Keratinocyte (primary cell): ENCODE data around the gene LCP2. TPM values are rescaled to one million over a fixed set of nuclear protein-coding genes. Genes with fewer than 3 reads are reported as not detected.

Source experiments
- DNase-seq: peaks from one replicate; pipeline ENCODE4 v3.0.0-alpha.2; 2011; ENCODE audit warnings: low read depth, missing footprints, low spot score
- FAIRE-seq: peaks from 2 replicates; lab custom pipeline; 2011; peaks lifted over from hg19 to GRCh38; lab: Jason Lieb, UNC
- H2AFZ ChIP-seq: 2 replicates; pipeline ENCODE4 v1.6.0; 2012; ENCODE audit warnings: low read length, control low read depth, inconsistent platforms; ENCODE audit not compliant: control insufficient read depth
- H3K27ac ChIP-seq: 2 replicates; pipeline ENCODE4 v1.5.1; 2011; ENCODE audit warnings: low read length; ENCODE audit not compliant: control insufficient read depth, insufficient read depth
- H3K27me3 ChIP-seq: 3 replicates; pipeline ENCODE4 v1.6.0; 2011; ENCODE audit warnings: low read length; ENCODE audit not compliant: control insufficient read depth, insufficient read depth; ENCODE audit errors: extremely low read depth
- H3K36me3 ChIP-seq, 2 experiments: 2 replicates in 1 of 2; 3 replicates in 1 of 2; pipeline ENCODE4 v1.5.1; 2011; ENCODE audit warnings: low read length in 2 of 2, mild to moderate bottlenecking in 1 of 2; ENCODE audit not compliant: control insufficient read depth in 2 of 2, insufficient read depth in 2 of 2; ENCODE audit errors: extremely low read depth in 1 of 2
- H3K4me1 ChIP-seq: 3 replicates; pipeline ENCODE4 v1.5.1; 2011; ENCODE audit warnings: low read length; ENCODE audit not compliant: control insufficient read depth, insufficient read depth; ENCODE audit errors: extremely low read depth
- H3K4me2 ChIP-seq: 3 replicates; pipeline ENCODE4 v1.6.0; 2011; ENCODE audit warnings: low read depth, low read length; ENCODE audit not compliant: control insufficient read depth, insufficient read depth; ENCODE audit errors: extremely low read depth
- H3K4me3 ChIP-seq, 3 experiments: fragments of 200-600 bp in 1 of 3; sonication (generic) in 1 of 3; 2 replicates in 2 of 3; 3 replicates in 1 of 3; pipeline ENCODE4 v1.5.1; 2011 to 2016; ENCODE audit warnings: low read length in 3 of 3, mild to moderate bottlenecking in 3 of 3, control low read depth in 2 of 3, inconsistent platforms in 1 of 3, low read depth in 1 of 3, mixed read lengths in 1 of 3, mixed run types in 1 of 3, moderate library complexity in 1 of 3; ENCODE audit not compliant: control insufficient read depth in 2 of 3, insufficient read depth in 2 of 3; ENCODE audit errors: extremely low read depth in 1 of 3
- H3K79me2 ChIP-seq: 2 replicates; pipeline ENCODE4 v1.6.0; 2012; ENCODE audit warnings: low read length; ENCODE audit not compliant: control insufficient read depth, insufficient read depth
- H3K9ac ChIP-seq: 3 replicates; pipeline ENCODE4 v1.6.0; 2011; ENCODE audit warnings: low read length; ENCODE audit not compliant: control insufficient read depth, insufficient read depth; ENCODE audit errors: extremely low read depth
- H3K9me1 ChIP-seq: 3 replicates; pipeline ENCODE4 v1.6.0; 2011; ENCODE audit warnings: low read length; ENCODE audit not compliant: control insufficient read depth, insufficient read depth; ENCODE audit errors: extremely low read depth
- H3K9me3 ChIP-seq: 2 replicates; pipeline ENCODE4 v1.5.1; 2012; ENCODE audit warnings: low read depth, low read length; ENCODE audit not compliant: control insufficient read depth
- H4K20me1 ChIP-seq: 3 replicates; pipeline ENCODE4 v1.6.0; 2011; ENCODE audit warnings: low read length; ENCODE audit not compliant: control insufficient read depth, insufficient read depth; ENCODE audit errors: extremely low read depth
- CTCF ChIP-seq, 3 experiments: IDR thresholded peaks in 1 of 3; conservative IDR thresholded peaks in 1 of 3; optimal IDR thresholded peaks in 1 of 3; 2 replicates in 2 of 3; 3 replicates in 1 of 3; pipeline versions ENCODE3 to v1.5.1; 2011; ENCODE audit warnings: low read length in 3 of 3, mild to moderate bottlenecking in 3 of 3, moderate library complexity in 2 of 3, control low read depth in 1 of 3, inconsistent platforms in 1 of 3; ENCODE audit not compliant: insufficient read depth in 2 of 3; ENCODE audit errors: extremely low read depth in 1 of 3
- EZH2 ChIP-seq: IDR thresholded peaks from one replicate; pipeline ENCODE4 v1.6.1; 2012; ENCODE audit warnings: inconsistent platforms, mild to moderate bottlenecking, low read length, moderate library complexity
- dilution Hi-C: fragments of 300-500 bp; cut with MboI; formaldehyde crosslinking; loops from one replicate; pipeline ENCODE4 v1.7.0; 2020; ENCODE audit warnings: low sequenced_read_pairs; ENCODE audit not compliant: extremely low pct_ligation_motif_present
- polyA plus RNA-seq, 5 experiments: library from polyadenylated mRNA; depleted of rRNA in 3 of 5; stranded (reverse) in 3 of 5; stranded (forward) in 1 of 5; unstranded in 1 of 5; fragments of >200 nt; gene quantifications; 1 replicate in 1 of 5; 2 replicates in 3 of 5; 3 replicates in 1 of 5; pipeline versions ENCODE4 v1.2.1 to v1.2.3, GENCODE V29; 2011 to 2012; ENCODE audit warnings: missing spikeins in 2 of 5, low read depth in 1 of 5, low replicate concordance in 1 of 5

Gene LCP2
- polyA plus RNA-seq, 1 donor (not counting 4 experiments of a cell fraction or from before 2014, with no cell fraction given), result not detected

DNA sequence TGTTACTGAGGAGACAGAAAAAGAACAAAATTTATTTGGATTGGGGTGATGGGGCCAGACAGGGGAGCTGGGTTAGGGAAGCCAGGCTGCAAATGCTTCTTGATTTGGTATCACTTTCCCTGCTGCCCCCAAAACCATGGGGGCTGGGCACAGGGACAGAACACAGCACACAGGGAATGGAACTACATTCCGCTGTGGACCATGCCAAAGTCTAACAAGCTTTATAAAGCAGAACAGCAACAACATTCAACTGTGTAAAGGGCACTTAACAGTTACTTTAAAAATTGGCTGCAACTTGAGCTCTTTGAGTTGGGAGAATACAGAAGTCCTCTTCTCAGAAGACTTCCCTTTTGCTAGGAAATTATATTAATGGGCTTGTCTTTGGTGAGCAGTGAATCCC, 41.0 kb downstream of the LCP2 start:
- H3K27me3 ChIP-seq, result no peaks in the 10 kb centered on the region
- dilution Hi-C loops, result no loop called here

DNA sequence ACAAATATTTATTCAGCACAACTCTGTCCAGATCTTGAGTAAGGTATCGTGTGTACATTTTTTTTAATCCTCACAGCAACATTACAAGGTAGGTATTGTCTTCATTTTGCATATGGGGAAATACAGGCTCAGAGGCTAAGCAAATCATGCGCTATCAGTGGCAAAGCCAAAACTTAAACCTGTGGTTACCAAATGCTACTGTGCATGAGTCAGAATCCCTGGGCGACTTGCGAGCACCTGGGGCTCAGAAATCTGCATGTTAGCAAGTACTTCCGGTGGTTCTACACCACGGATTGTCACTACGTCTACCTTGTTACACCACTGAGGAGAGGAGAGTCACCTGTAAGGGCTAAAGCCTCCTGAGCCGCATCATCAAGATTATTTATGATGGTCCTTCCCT, 43.5 kb downstream of the LCP2 start:
- Histone ChIP-seq H4K20me1 (no peaks in the 10 kb centered on the region), H3K4me3 (no peak overlapping the region), H3K27ac (no peak overlapping the region), H3K9me1 (no peaks in the 10 kb centered on the region), H3K4me1 (no peaks in the 10 kb centered on the region), H3K79me2 (no peaks in the 10 kb centered on the region), H3K27me3 (no peaks in the 10 kb centered on the region), H3K36me3 (no peaks in the 10 kb centered on the region), H3K4me2 (no peak overlapping the region), H3K9ac (no peak overlapping the region), H2AFZ (no peak overlapping the region), H3K9me3 (no peaks in the 10 kb centered on the region)
- FAIRE-seq (no peak), DNase-seq (peak; percentile 9)
- TF ChIP-seq EZH2 (no peak), CTCF (optimal IDR thresholded peaks at IDR 0.05 in 1 of 3, IDR thresholded peaks at IDR 0.05 in 1 of 3, conservative IDR thresholded peaks at IDR 0.05 in 1 of 3; ENCODE audit: extremely low read depth in 1 of 3, insufficient read depth in 2 of 3, low read length in 3 of 3) (no peak)
- dilution Hi-C loops, result no loop called here

More for the DNA sequence above, 41.0 kb downstream of the LCP2 start:
- H3K79me2 ChIP-seq, result no peaks in the 10 kb centered on the region
- no peak overlapping the region for H3K4me2 ChIP-seq
- H3K9ac ChIP-seq, result no peak overlapping the region
- FAIRE-seq (no peak), DNase-seq (no peak)
- no peaks in the 10 kb centered on the region for H3K4me1 ChIP-seq
- H3K9me1 ChIP-seq, result no peaks in the 10 kb centered on the region
- no peak overlapping the region for H2AFZ ChIP-seq
- no peak overlapping the region for H3K27ac ChIP-seq
- no peaks in the 10 kb centered on the region for H3K36me3 ChIP-seq
- TF ChIP-seq CTCF (optimal IDR thresholded peaks at IDR 0.05 in 1 of 3, IDR thresholded peaks at IDR 0.05 in 1 of 3, conservative IDR thresholded peaks at IDR 0.05 in 1 of 3; ENCODE audit: extremely low read depth in 1 of 3, insufficient read depth in 2 of 3, low read length in 3 of 3) (no peak), EZH2 (no peak)
- no peaks in the 10 kb centered on the region for H3K9me3 ChIP-seq
- H3K4me3 ChIP-seq, result no peak overlapping the region
- H4K20me1 ChIP-seq, result no peaks in the 10 kb centered on the region
